Lung (tissue), 12 donors: ENCODE results near the gene HTT. TPM values are rescaled to one million over a fixed set of nuclear protein-coding genes. Genes with fewer than 3 reads are reported as not detected.

ENCODE experiments used
- ATAC-seq: fragments of 200-7000 bp; cut with Tn5 transposase; one replicate; pipeline ENCODE4 v1.9.1; 2020; ENCODE audit warnings: moderate number of reproducible peaks; ENCODE audit not compliant: insufficient read depth, low FRiP score
- DNase-seq, 3 donors: peaks; one replicate each; pipeline ENCODE4 v3.0.0-alpha.2; 2013 to 2017
- H3K27ac ChIP-seq, 2 donors: one replicate each; pipeline ENCODE4 v1.5.1; 2013; ENCODE audit warnings: mild to moderate bottlenecking in 2 of 2, moderate library complexity in 2 of 2, control low read depth in 1 of 2, inconsistent platforms in 1 of 2, low read depth in 1 of 2, low read length in 1 of 2
- H3K27me3 ChIP-seq, 3 donors: one replicate each; pipeline ENCODE4 v1.5.1; 2013; ENCODE audit warnings: low read length in 2 of 3; ENCODE audit not compliant: control insufficient read depth in 3 of 3, insufficient read depth in 3 of 3
- H3K36me3 ChIP-seq, 4 donors: one replicate each; pipeline ENCODE4 v1.5.1; 2013; ENCODE audit warnings: low read length in 4 of 4, mild to moderate bottlenecking in 1 of 4, moderate library complexity in 1 of 4; ENCODE audit not compliant: control insufficient read depth in 4 of 4, insufficient read depth in 4 of 4
- H3K4me1 ChIP-seq, 5 donors: one replicate each; pipeline ENCODE4 v1.5.1; 2013; ENCODE audit warnings: low read length in 5 of 5, mild to moderate bottlenecking in 2 of 5, moderate library complexity in 1 of 5; ENCODE audit not compliant: control insufficient read depth in 5 of 5, insufficient read depth in 5 of 5
- H3K4me3 ChIP-seq: one replicate; pipeline ENCODE4 v1.5.1; 2013; ENCODE audit warnings: mild to moderate bottlenecking, control low read depth, moderate library complexity
- H3K9ac ChIP-seq, 2 donors: one replicate each; pipeline ENCODE4 v1.5.1; 2013; ENCODE audit warnings: low read length in 2 of 2, control low read depth in 1 of 2; ENCODE audit not compliant: insufficient read depth in 1 of 2
- H3K9me3 ChIP-seq, 4 donors: one replicate each; pipeline ENCODE4 v1.5.1; 2013; ENCODE audit warnings: low read length in 3 of 4, mild to moderate bottlenecking in 1 of 4, moderate library complexity in 1 of 4; ENCODE audit not compliant: control insufficient read depth in 4 of 4, insufficient read depth in 3 of 4
- WGBS, 2 donors: extraction: QIAGEN DNeasy Blood & Tissue Kit; methylation state at CpG; one replicate each; pipeline ENCODE4 v1.1.7; 2013; 5-methylcytosine and 5-hydroxymethylcytosine counted together
- polyA plus RNA-seq, 2 donors: library from polyadenylated mRNA; stranded (reverse); fragments of 200-250 nt; gene quantifications; one replicate each; pipeline ENCODE4 v1.2.1, GENCODE V29; 2013
- total RNA-seq, 2 donors: library from RNA; depleted of rRNA in 1 of 2; stranded (reverse); fragments of >200 nt in 1 of 2; gene quantifications; one replicate each; pipeline ENCODE4 v1.2.1, GENCODE V29; 2014 to 2021
- TF ChIP-seq, protein P1 (sequence below): IDR thresholded peaks from 2 replicates; pipeline ENCODE4 v1.5.1; 2012; ENCODE audit warnings: mild to moderate bottlenecking; ENCODE audit errors: control extremely low read depth, extremely low read depth
- donor health status: control.
- donor health status: control.
- donor health status: Bipolar disorder and iron deficiency.
- donor health status: healthy.
- donor health status: DM: yes; HTN: yes; CAD: no.

Gene HTT
- total and polyA plus RNA-seq, 4 donors: 17.0 to 109 (median 48.4) TPM

DNA sequence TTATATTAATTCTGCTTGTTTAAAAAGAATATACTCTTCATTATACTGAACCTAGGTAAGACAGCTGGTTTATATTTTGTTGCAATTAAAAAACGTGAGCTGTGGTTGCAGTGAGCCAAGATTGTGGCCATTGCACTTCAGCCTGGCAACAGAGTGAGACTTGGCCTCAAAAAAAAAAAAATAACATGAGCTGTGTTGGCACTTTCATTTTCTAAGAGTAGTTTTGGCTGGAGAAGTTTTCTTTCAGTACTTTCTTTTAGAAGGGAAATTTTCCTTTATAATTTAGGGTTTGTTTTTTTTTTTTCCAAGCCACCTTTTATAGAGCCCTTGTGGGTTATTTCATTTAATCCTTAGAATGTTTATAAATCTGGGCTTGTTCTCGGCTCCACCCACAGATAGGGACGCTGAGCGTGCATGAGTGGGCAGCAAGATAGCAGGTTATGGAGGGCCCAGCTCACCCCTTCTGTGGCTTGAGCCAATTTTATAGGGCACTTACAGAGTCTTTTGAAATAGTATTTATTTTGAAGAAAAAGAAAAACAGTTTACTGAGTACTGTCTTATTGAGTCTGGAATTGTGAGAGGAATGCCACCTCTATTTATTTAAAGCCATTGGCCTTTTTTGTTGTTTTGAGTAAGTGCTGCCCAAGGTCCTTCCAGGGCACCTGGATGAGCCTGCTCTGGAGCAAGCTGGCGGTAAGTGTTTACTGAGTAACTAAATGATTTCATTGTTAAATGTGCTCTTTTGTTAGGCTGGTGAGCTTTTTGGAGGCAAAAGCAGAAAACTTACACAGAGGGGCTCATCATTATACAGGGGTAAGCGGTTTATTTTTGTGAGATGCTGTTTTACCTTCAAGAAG lies 60.9 kb downstream of the HTT start:
- WGBS, 2 donors: 51 to 74% methylated on average over 6 of the region's 6 CpGs
- Histone ChIP-seq H3K36me3 (peaks cover 30 to 53% (median 36%) of the 10 kb centered on the region in 4 donors), H3K9me3 (no peaks in the 10 kb centered on the region), H3K4me1 (peaks cover 0 to 3% (median 0%) of the 10 kb centered on the region in 5 donors), H3K27me3 (no peaks in the 10 kb centered on the region), H3K9ac (no peak overlapping the region), H3K4me3 (no peak overlapping the region), H3K27ac (no peak overlapping the region)
- peak in 1 of 3 donors; percentile 14 for DNase-seq
- TF ChIP-seq, protein P1, sequence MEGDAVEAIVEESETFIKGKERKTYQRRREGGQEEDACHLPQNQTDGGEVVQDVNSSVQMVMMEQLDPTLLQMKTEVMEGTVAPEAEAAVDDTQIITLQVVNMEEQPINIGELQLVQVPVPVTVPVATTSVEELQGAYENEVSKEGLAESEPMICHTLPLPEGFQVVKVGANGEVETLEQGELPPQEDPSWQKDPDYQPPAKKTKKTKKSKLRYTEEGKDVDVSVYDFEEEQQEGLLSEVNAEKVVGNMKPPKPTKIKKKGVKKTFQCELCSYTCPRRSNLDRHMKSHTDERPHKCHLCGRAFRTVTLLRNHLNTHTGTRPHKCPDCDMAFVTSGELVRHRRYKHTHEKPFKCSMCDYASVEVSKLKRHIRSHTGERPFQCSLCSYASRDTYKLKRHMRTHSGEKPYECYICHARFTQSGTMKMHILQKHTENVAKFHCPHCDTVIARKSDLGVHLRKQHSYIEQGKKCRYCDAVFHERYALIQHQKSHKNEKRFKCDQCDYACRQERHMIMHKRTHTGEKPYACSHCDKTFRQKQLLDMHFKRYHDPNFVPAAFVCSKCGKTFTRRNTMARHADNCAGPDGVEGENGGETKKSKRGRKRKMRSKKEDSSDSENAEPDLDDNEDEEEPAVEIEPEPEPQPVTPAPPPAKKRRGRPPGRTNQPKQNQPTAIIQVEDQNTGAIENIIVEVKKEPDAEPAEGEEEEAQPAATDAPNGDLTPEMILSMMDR: no peak
- no peak for ATAC-seq

DNA sequence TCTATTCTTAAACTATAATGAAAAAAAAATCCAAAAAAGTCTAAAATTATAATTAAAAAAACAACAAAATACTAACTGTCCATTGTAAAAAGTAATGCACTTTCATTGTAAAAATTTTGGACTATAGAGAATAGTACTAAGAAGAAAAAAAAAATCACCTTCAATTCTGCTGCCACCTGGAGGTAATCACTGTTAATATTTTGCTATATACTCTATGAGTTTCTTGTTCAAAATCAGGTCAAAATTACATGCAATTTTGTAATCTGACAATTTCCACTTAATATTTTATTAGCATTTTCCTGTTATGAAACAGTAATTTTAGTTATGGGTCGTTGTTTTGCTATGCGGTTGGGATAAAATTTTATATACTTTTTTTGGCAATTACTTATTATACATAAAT lies 62.0 kb downstream of the HTT start:
- 96% methylated on average over 2 of the region's 2 CpGs for WGBS, 2 donors
- Histone ChIP-seq H3K27ac (no peak overlapping the region), H3K27me3 (no peaks in the 10 kb centered on the region), H3K4me3 (no peak overlapping the region), H3K36me3 (peaks cover 27 to 46% (median 32%) of the 10 kb centered on the region in 4 donors), H3K4me1 (peaks cover 0 to 3% (median 0%) of the 10 kb centered on the region in 5 donors), H3K9me3 (no peaks in the 10 kb centered on the region), H3K9ac (no peak overlapping the region)
- DNase-seq: peak in 1 of 3 donors; percentile 21
- TF ChIP-seq, protein P1: no peak
- ATAC-seq: no peak

DNA sequence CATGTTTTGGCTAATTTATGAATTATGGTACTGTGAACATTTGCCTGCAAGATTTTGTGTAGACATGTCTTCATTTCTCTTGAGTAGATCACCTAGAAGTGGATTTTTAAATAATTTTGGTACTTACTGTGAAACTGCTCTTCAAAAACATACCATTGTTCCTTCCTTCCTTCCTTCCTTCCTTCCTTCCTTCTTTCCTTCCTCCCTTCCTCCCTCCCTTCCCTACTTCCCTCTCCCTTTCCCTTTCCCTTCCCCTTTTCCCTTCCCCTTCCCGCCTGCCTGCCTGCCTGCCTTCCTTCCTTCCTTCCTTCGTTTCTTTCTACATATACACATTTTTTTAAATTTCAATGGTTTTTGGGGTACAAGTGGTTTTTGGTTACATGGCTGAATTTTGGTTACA lies 63.4 kb downstream of the HTT start:
- Histone ChIP-seq H3K4me3 (no peak overlapping the region), H3K9me3 (no peaks in the 10 kb centered on the region), H3K4me1 (peaks cover 0 to 3% (median 0%) of the 10 kb centered on the region in 5 donors), H3K27me3 (no peaks in the 10 kb centered on the region), H3K27ac (no peak overlapping the region), H3K36me3 (peaks cover 23 to 40% (median 28%) of the 10 kb centered on the region in 4 donors), H3K9ac (no peak overlapping the region)
- TF ChIP-seq, protein P1: no peak
- DNase-seq: no peak
- 46 to 71% methylated on average over 2 of the region's 2 CpGs for WGBS, 2 donors
- ATAC-seq: no peak
